Measurements from ENCODE around the gene SLC1A2. TPM values are rescaled to one million over a fixed set of nuclear protein-coding genes. Genes with fewer than 3 reads are reported as not detected.
A peak's percentile ranks its signal among the peaks of the same experiment; 100 is the strongest.

Gene SLC1A2
- total and polyA plus RNA-seq, 2 experiments from 2014 or later, result 0.70 to 2.8 TPM

- TF ChIP-seq CTCF (conservative IDR thresholded peaks at IDR 0.05; ENCODE audit: low read depth in 2 of 2), result peak in 1 of 2 experiments; percentile 28; a peak in 2 of 4 replicates
Observed at GRCh38 chr11:35362521-35362980, 56.8 kb downstream of the SLC1A2 start (continued).

- Histone ChIP-seq H3K4me3 (no peak overlapping the region), H2AFZ (no peak overlapping the region)
Observed at GRCh38 chr11:35360055-35360530, 59.3 kb downstream of the SLC1A2 start.

More at GRCh38 chr11:35360055-35360530, 59.3 kb downstream of the SLC1A2 start:
- no peak overlapping the region for H3K27ac ChIP-seq (ENCODE audit: low read depth)
- no peaks in the 10 kb centered on the region; the same call in 2 of the 3 replicates for H3K9me3 Mint-ChIP-seq
- 0 out of 2 replicates have a peak, but pooled peaks cover 4% of the 10 kb centered on the region for H3K9me2 ChIP-seq (ENCODE audit: insufficient read depth)
- no peak overlapping the region for H3K4me3 Mint-ChIP-seq
- no peak overlapping the region for H3K4me2 ChIP-seq
- no peaks in the 10 kb centered on the region for H3K27me3 ChIP-seq (ENCODE audit: insufficient read depth)
- H4K20me1 ChIP-seq (replicated peaks; ENCODE audit: insufficient read depth), result no peaks in the 10 kb centered on the region
- no peak for TF ChIP-seq STAT1 (IDR thresholded peaks at IDR 0.05; ENCODE audit: unreplicated experiment)
- TF ChIP-seq REST (IDR thresholded peaks at IDR 0.05; ENCODE audit: unreplicated experiment), result no peak
- TF ChIP-seq POLR2AphosphoS5 (IDR thresholded peaks at IDR 0.05; ENCODE audit: low read depth), result no peak
- TF ChIP-seq EZH2 (IDR thresholded peaks at IDR 0.05; ENCODE audit: low read depth, unreplicated experiment), result no peak
- TF ChIP-seq CTCF (conservative IDR thresholded peaks at IDR 0.05; ENCODE audit: low read depth in 2 of 2), result no peak
- no peak overlapping the region for H3K27ac Mint-ChIP-seq
- no peaks in the 10 kb centered on the region for H3K36me3 Mint-ChIP-seq (ENCODE audit: low read depth)
- H3K4me1 ChIP-seq (ENCODE audit: insufficient read depth), result no peaks in the 10 kb centered on the region
- no peaks in the 10 kb centered on the region for H3K79me2 ChIP-seq (replicated peaks; ENCODE audit: insufficient read depth)
- no peak for DNase-seq (ENCODE audit: low spot score)
- no peak for ATAC-seq
- H3K36me3 ChIP-seq (ENCODE audit: insufficient read depth), result no peaks in the 10 kb centered on the region
- no peaks in the 10 kb centered on the region for H3F3A ChIP-seq (replicated peaks; ENCODE audit: low read depth)
- no peaks in the 10 kb centered on the region; the same call in 2 of the 3 replicates for H3K4me1 Mint-ChIP-seq
- no peaks in the 10 kb centered on the region for H3K27me3 Mint-ChIP-seq (ENCODE audit: insufficient read depth, low read depth, poor library complexity)

Data from GM23338 (cell line).